Adrenal gland (tissue), 5 donors: ENCODE data around the gene CORO6.

Source experiments
- CTCF ChIP-seq, 6 experiments: fragments of 450-650 bp in 4 of 6; fragments of 200-600 bp in 2 of 6; sonication (generic) in 1 of 6; IDR thresholded peaks; 1 replicate in 5 of 6; 2 replicates in 1 of 6; pipeline versions ENCODE4 v1.5.1 to v1.8.0; 2016 to 2021; ENCODE audit warnings: antibody characterized with exemption in 6 of 6, mild to moderate bottlenecking in 2 of 6, moderate library complexity in 1 of 6
- POLR2A ChIP-seq, 2 donors: fragments of 450-650 bp; IDR thresholded peaks; one replicate each; pipeline ENCODE4 v1.6.1; 2017; ENCODE audit warnings: antibody characterized with exemption in 2 of 2, mild to moderate bottlenecking in 2 of 2, moderate library complexity in 1 of 2
- donor health status: DM: no; HTN: no; CAD: no.

- TF ChIP-seq POLR2A (IDR thresholded peaks at IDR 0.05): no peak
- TF ChIP-seq CTCF (IDR thresholded peaks at IDR 0.05): no peak
These were observed 5.2 kb upstream of the CORO6 start for GRCh38 chr17:29627951-29628350.
